CD4-positive, alpha-beta T cell treated with Interferon gamma for 1 hour (primary cell): ENCODE results near the gene KCND1.
"Not testable (repeated sequence)": the region's sequence is repeated elsewhere in the genome, so short reads cannot be mapped to it uniquely, and the experiment has no call there.

Source experiments
- DNase-seq: peaks from one replicate; pipeline ENCODE4 v3.0.0-alpha.2; 2020

Gene KCND1

DNA sequence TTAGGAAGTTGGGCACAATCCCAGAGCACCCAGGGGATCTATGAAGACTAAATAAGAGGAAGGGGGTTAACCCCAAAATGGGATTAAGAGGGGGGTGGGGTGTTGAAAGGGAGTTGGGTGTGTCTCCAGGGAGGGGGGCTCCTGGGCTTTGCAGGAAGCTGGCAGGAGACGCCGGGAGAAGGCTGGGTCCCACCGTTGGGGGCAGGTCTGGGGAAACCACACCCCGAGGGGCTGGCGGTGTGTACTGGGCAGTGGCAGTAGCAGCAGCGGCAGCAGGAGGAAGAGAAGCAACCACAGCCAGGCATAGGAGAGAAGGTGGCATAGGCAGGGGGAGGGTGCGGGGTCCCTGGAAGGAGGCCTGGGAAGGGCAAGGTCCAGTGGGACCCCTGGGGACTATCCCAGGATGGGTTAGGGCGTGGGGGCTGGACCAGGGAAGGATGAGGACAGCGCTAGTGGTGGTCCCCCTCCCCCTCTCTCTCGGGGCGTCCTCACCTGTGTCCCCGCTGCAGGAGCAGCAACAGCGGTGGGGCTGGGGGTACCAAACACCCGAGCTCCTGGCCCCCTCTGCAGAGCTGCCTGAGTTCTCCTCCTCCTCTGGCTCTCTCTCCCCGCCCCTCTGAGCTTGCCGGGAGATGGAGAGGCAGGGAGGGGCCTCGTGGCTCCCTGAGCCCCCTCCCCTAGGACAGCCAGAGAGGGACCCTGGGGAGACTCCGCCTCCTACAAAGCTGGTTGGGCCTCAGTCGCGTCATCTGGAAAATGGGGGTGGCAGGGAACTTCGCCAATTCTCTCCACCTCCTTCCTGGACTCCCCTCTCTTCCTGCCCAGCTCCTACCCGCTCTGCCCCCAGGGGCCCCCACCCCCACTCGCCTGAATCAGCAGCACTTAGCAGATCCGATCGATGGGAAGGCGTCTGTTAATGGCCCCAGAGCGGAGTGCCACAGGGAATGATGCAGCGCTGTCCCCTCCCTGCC is at the start of gene KCND1:
TSS of gene KCND1 (minus strand) at position 596 of the 971 bp plus-strand sequence. CDS start 1,573 bp downstream, outside the sequence.
- no peak for DNase-seq

- DNase-seq: no peak
These were observed 48.1 kb upstream of the KCND1 start for GRCh38 chrX:49019599-49020249.

DNA sequence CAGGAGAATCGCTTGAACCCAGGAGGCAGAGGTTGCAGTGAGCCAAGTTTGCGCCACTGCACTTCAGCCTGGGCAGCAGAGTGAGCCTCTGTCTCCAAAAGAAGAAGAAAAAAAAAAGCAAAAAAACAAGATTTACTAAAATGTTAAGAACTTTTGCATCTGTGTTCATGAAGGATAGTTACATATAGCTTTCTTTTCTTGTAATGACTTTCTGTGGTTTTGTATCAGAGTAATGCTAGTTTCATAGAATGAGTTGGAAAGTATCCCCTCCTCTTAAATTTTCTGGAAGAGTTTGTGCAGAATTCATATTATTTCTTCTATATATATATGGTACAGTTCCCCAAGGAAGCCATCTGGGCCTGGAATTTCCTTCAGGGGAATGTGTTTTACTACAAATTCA is 47.4 kb upstream of the KCND1 start:
- DNase-seq: no peak

DNA sequence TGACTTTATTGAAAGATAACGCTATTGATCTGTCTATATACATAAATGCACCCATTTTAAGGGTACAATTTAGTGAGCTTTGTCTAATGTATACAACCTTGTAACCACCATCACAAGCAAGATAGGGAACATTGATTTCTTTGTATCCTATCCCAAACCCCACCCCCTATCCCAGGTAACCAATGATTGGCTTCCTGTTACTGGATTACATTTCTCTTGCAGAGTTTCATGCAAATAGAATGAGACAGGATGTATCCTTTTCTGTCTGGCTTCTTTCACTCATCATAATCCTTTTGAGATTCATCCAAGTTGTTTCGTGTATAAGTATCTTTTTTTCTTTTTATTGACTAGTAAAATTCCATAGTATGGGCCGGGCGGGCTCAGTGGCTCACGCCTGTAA is 32.1 kb upstream of the KCND1 start:
- no peak for DNase-seq

GRCh38 chrX:49002091-49002935 is 30.7 kb upstream of the KCND1 start, which contains the start of gene GRIPAP1:
Gene GRIPAP1, minus strand, starts transcription at chrX:49002264. Its CDS starts 35 bp downstream, at chrX:49002229.
- DNase-seq: peak; percentile 90

DNA sequence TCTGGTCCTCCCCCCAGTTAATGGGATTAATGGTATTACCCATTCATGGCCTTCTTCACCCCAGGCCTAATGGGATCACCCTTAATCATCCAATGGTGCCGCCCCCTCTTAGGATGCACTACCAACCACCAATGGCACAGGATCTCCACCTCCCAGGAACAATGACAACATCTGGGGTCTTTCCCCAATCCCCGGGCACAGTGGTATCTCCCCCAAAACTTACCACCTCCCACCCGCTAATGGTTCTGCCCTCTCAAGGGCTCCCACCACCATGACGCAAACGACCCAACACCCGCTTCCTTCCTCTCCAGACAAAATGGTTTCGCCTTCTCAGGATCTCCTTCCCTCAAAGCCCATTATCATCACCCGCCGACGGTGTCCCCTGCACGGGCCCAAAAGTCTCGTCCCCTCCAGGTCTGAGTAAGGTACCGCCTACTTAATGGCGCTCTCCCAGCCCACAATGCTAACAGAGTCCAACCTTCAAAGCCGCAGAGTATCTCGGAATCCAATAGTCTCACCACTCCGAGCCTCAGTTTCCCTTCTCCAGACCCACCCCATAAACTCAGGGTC is 30.0 kb upstream of the KCND1 start:
- DNase-seq: peak; percentile 80

- no peak for DNase-seq
These were observed 29.0 kb upstream of the KCND1 start for GRCh38 chrX:49000636-49001035.

- DNase-seq: no peak
These were observed 27.4 kb upstream of the KCND1 start for GRCh38 chrX:48999030-48999429.

DNA sequence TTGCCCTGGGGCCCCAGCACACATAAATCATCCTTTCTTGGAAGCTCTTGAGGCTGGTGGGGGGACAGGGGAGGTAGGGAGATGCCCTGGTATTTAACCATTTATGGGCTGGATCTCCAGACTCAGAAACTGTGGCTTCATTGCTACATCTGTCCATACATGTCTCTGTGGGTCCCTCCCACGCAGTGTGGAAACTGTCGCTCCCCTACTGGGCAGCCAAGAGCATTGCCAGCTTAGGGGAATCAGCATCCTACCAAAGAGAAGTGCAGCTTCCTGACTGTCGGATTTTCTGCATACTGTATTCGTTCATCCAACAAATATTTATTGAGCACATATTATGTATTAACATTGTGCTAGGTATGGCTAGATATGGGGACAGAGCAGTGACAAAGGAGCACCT is 26.7 kb upstream of the KCND1 start:
- DNase-seq: no peak

- no peak for DNase-seq
These were observed 26.2 kb upstream of the KCND1 start for GRCh38 chrX:48997865-48998264.

- no peak for DNase-seq
These were observed 25.8 kb upstream of the KCND1 start for GRCh38 chrX:48997455-48997854.

GRCh38 chrX:48996969-48997368 is 25.3 kb upstream of the KCND1 start:
- DNase-seq: no peak

DNA sequence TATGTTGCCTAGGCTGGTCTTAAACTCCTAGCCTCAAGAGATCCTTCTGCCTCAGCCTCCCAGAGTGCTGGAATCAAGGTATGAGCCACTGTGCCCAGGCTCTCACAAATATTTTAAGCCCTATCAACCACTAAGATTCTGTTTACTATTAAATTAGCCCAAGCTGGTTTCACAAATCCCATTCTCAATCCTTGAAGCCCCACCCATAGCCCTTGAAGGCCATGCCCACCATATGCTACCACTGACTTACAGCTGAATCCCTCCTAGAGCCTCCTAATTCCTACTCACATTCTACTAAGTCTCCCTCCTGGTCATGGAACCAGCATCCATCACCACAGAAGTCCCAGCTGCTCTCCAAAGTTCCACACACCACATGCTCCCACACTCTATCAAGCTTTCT is 20.7 kb upstream of the KCND1 start:
- DNase-seq: no peak

- DNase-seq: no peak
These were observed 17.8 kb upstream of the KCND1 start for GRCh38 chrX:48989483-48989882.

DNA sequence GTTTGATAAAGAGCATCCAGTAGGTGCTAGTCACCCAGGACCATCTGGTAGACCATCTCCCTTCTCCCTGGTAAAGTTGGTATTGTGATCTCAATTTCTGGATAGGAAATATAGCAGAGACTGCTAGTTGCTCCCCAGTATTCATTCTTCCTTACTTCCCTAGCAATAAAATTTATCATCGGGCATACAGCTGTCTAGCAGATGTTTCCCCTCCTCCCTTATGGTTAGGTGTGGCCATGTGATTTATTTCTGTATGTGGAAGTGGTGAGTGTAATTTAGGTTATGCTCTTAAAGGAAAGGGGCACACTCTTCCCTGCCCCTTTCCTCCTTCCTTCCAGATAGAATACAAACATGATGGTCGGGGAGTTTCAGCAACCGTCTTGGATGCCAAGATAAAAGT is 12.3 kb upstream of the KCND1 start:
- no peak for DNase-seq

DNA sequence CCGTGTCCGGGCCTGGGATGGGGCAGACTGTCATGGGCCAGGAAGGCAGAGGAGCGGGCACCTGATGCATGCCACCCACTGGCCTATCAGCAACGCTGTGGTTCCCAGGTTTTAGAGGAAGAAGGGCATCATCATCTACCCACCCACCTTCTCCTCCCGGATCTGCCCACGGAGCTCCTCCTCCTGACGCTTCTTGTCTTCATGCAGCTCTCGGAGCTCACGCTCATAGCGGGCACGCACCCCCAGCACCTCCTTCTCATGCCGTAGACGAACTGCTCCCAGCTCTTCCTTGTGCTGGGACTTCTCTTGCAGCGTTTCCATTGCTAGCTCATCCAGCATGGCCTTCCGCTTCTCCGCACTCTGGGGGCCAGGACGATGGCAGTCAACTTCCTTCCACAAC is 11.4 kb upstream of the KCND1 start:
- no peak for DNase-seq

GRCh38 chrX:48981178-48981577 is 9.5 kb upstream of the KCND1 start:
- no peak for DNase-seq

GRCh38 chrX:48980341-48980740 is 8.7 kb upstream of the KCND1 start:
- DNase-seq: not testable (repeated sequence)

DNA sequence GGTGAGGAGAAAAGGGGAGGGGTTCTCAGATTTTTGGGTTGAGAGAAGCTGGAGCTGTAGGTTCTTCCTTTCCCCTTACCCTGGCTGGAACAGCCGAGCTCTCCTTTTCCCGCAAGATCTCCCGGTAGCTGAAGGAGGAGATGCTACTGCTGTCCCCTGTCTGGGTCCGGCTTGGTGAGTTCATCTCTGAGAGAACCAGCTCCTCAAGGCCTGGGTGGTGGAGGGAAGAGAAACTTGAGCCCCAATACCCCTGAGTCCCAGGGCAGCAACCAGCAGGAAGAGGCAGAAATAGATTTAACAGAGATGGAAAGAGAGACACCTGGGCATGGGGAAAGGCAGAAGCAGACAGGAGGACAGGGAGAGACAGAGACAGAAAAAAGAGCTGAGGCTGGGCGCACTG is 6.6 kb upstream of the KCND1 start:
- no peak for DNase-seq

- DNase-seq: no peak
These were observed 4.4 kb upstream of the KCND1 start for GRCh38 chrX:48976086-48976485.

GRCh38 chrX:48975541-48975940 is 3.9 kb upstream of the KCND1 start:
- DNase-seq: no peak

- DNase-seq: no peak
These were observed 3.4 kb upstream of the KCND1 start for GRCh38 chrX:48975041-48975440.

DNA sequence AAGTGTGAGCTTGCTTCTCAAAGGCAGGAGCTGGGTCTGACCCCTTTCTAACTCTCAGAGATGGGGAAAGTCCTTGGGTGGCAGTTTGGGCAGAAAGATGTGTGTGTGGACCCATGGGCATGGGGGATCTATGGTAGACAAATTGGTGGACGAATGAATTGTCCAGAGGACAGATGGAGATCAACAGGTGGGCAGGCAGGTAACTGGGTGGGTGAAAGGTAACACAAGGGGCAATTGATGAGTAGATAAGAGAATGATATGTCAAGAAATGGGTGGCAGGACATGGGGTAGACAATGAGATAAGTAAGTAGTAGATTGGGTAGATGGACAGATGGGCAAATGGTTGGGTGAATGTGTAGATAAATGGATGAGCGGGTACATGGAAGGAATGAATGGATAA is 2.9 kb upstream of the KCND1 start:
- DNase-seq: no peak
